CMK (cell line): ENCODE data around the gene AHNAK2.

ENCODE experiments used
- DNase-seq: peaks from one replicate; pipeline ENCODE4 v3.0.0-alpha.2; 2010; ENCODE audit warnings: low read depth

Gene AHNAK2

GRCh38 chr14:104939666-104940410, 38.3 kb downstream of the AHNAK2 start:
- no peak for DNase-seq

GRCh38 chr14:104938960-104939359, 39.2 kb downstream of the AHNAK2 start:
- no peak for DNase-seq

- DNase-seq: no peak
Observed at GRCh38 chr14:104938436-104938835, 39.7 kb downstream of the AHNAK2 start.

GRCh38 chr14:104937694-104938365, 40.3 kb downstream of the AHNAK2 start:
- no peak for DNase-seq

GRCh38 chr14:104937161-104937560, 41.0 kb downstream of the AHNAK2 start:
- no peak for DNase-seq

GRCh38 chr14:104936361-104937155, 41.6 kb downstream of the AHNAK2 start:
- no peak for DNase-seq

- DNase-seq: no peak
Observed at GRCh38 chr14:104935955-104936354, 42.2 kb downstream of the AHNAK2 start.

GRCh38 chr14:104935026-104935650, 43.0 kb downstream of the AHNAK2 start:
- DNase-seq: no peak

- DNase-seq: no peak
Observed at GRCh38 chr14:104933746-104934733, 44.1 kb downstream of the AHNAK2 start.

GRCh38 chr14:104932676-104933631, 45.2 kb downstream of the AHNAK2 start:
- DNase-seq: peak; percentile 72

GRCh38 chr14:104931771-104932675, 46.2 kb downstream of the AHNAK2 start:
- no peak for DNase-seq

GRCh38 chr14:104931304-104931770, 46.8 kb downstream of the AHNAK2 start:
- no peak for DNase-seq

- DNase-seq: no peak
Observed at GRCh38 chr14:104930526-104931303, 47.5 kb downstream of the AHNAK2 start.

- DNase-seq: no peak
Observed at GRCh38 chr14:104929268-104930230, 48.6 kb downstream of the AHNAK2 start.

- no peak for DNase-seq
Observed at GRCh38 chr14:104928391-104929133, 49.6 kb downstream of the AHNAK2 start.

GRCh38 chr14:104927901-104928300, 50.3 kb downstream of the AHNAK2 start:
- DNase-seq: no peak
